8988T (cell line): ENCODE results near the gene IRAK1BP1.
"Not testable (repeated sequence)": the region's sequence is repeated elsewhere in the genome, so short reads cannot be mapped to it uniquely, and the experiment has no call there.

ENCODE experiments used
- DNase-seq: peaks from one replicate; pipeline ENCODE4 v3.0.0; 2011

IRAK1BP1 gene

GRCh38 chr6:78896227-78896626 is 28.9 kb downstream of the IRAK1BP1 start:
- no peak for DNase-seq

- DNase-seq = no peak
These were observed 41.3 kb downstream of the IRAK1BP1 start for GRCh38 chr6:78908621-78909020.

DNA sequence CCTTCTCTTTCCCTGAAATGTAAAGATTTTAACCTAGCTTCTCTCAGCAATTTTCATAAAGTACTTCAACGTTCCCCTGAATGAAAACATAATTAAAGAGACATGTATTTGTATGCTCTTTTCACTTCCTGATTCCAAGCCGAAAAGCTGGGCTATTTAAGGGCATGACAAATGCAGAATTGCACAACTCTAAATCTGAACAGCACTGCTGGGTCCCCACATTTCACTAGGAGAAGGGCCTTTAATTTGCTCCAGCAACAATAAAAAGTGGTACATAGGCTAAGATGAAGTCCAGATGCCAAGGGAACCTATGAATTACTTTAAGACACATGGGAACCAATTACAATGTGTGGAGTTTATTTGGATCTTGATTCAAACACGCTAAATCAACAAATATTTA is 42.0 kb downstream of the IRAK1BP1 start:
- DNase-seq = no peak

DNA sequence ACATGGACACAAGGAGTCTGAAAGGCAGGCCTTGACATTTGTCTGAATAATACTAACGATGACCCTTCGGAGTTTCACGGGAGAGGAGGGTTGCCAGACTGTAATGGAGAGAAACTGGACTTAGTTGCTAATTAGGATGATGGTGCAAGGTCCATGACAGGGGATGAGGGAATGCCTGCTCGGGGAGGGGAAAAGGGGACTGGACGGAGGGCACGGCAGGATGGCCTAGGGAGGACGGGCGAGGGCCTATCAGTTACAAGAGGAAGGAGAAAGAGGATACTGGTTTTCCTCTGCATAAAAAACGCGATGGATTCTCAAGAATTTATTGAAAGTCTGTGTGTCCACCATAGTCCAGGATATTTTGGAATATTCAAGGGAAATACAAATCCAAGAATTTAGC is 42.7 kb downstream of the IRAK1BP1 start:
- no peak for DNase-seq

DNA sequence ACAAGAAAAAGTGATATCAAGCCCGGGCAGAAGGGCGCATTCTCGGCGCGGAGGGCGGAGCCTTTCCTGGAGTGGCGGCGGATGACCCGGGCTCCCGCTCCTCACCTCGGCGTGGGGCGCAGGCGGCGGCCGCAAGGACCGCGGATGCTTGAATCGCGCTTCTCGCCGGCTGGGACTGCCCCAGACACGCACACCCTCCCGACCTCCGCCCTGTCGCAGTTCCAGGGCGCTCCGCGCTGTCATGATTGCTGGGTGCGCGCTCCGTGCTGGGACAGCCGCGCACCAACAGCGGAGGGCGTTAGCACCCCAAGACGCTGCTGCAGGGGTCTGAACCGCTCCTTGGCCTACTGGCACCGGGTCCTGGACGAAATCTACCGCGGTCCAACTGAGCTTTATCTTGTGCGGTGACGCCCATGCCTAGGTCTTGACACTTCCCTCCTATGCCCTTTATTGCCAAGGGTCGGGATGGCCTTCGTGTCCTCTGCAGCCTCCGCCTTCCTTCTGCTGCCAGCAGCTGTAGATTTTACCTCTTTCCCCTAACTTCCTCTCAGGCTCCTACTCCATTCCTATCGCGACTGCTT is 43.3 kb downstream of the IRAK1BP1 start:
- DNase-seq = no peak

- DNase-seq = no peak
These were observed 44.0 kb downstream of the IRAK1BP1 start for GRCh38 chr6:78911218-78911940.

DNA sequence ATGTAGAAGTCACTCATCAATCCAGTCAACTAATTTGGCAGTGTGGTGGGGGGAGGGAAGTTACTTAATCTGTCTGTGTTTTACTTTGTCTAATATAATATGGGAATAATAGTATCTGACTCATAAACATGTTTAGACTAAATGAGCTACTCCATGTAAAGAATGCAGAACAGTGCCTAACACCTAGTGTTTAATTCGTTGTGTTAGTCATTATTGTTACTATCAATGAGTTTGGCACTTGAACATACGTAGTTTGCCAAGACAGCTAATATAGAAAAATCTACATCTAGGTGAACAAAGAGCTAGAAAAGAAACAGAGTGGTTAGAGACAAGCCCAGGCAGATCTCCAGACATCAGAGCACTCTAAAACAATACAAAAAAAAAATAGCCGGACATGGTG is 49.1 kb downstream of the IRAK1BP1 start:
- no peak for DNase-seq

DNA sequence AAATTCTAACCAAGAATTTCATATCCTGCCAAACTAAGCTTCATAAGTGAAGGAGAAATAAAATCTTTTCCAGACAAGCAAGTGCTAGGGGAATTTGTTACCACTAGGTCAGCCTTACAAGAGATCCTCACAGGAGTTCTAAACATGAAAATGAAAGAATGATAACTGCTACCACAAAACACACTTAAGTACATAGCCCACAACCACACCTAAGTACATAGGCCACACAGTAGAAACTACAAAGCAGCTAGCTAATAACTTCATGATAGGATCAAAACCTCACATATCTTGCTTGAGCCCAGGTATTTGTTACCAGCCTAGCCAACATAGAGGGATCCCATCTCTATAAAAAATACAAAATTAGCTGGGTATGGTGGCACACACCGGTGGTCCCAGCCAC is 50.4 kb downstream of the IRAK1BP1 start:
- no peak for DNase-seq

DNA sequence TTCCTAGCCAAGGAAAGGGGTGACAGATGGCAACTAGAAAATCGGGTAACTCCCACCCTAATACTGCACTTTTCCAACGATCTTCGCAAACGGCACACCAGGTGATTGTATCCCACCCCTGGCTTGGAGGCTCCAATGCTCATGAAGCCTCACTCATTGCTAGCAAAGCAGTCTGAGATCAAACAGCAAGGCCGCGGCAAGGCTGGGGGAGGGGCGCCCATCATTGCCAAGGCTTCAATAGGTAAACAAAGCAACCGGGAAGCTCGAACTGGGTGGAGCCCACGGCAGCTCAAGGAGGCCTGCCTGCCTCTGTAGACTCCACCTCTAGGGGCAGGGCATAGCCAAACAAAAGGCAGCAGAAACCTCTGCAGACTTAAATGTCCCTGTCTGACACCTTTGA is 53.8 kb downstream of the IRAK1BP1 start:
- DNase-seq = not testable (repeated sequence)

- no peak for DNase-seq
These were observed 58.0 kb downstream of the IRAK1BP1 start for GRCh38 chr6:78925317-78925716.

DNA sequence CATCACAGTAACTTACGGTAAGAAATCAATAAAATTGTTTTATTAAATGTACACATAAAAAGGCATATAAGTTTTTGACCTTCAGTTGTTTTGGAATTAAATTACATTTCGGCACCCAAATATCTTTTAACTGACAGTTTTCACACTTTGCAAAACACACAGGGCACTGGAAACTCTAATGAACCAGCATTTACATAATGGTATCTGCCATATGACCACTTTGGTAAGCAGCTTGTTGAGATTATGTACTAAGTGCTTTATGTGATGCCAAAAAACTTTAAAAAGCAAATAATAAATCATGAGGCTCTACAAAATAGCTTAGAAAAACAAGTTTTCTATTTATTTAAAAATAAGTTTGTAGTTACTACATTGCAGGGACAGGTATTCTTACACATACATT is 68.2 kb downstream of the IRAK1BP1 start:
- DNase-seq = no peak

DNA sequence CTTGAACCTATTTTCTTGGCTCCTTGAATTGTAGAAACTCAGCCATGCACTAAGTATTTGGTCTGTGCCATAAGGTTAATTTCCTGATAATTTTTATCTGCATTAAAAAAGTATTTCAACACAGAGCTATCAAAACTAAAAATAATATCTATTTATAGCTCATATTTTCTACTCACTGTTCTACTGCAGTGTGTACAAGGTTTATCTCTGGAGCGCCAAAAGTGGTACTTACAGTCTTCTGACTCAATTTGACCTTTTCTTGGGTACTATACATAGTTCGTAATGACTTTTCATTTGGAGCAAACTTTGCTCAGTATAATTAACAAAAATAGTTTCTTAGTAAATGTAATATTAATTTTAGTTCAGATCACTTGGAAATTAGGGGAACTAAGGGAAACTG is 69.2 kb downstream of the IRAK1BP1 start:
- DNase-seq = no peak

- DNase-seq = no peak
These were observed 75.1 kb downstream of the IRAK1BP1 start for GRCh38 chr6:78942446-78942845.

- no peak for DNase-seq
These were observed 80.2 kb downstream of the IRAK1BP1 start for GRCh38 chr6:78947529-78947928.

DNA sequence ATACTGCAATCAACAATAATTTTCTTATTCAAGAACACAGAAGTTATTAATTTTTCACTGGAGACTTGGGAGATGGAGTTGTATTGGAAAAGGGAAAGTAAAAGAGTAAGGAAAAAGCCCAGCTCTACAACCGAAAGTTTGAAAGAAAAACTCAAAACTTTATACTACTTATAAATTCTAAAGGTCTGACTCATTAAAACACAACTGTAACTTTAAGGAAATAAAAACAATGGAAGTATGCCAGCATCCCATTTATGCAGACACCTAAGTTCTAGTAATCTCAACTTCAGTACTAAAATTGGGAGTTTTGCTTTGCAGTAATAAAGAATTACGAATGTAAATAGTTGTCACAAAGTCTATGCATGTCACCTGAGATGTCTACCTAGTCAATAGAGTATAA is 80.6 kb downstream of the IRAK1BP1 start:
- no peak for DNase-seq

DNA sequence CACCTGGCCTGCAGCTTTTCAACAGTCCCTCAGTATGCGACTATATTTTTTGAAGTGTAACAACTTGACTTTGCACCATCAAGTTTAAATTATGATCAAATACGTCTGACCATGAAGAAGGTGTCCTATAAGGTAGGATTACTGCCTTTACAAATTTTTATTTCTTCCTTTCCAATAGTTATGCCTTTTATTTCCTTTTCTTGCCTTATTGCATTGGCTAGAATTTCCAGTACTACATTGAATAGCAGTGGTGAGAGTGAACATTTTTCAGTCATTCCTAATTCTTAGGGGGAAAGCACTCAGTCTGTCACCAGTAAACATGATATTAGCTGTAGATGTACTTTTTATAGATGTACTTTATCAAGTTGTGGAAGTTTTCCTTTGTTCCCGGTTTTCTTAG is 81.4 kb downstream of the IRAK1BP1 start:
- no peak for DNase-seq

DNA sequence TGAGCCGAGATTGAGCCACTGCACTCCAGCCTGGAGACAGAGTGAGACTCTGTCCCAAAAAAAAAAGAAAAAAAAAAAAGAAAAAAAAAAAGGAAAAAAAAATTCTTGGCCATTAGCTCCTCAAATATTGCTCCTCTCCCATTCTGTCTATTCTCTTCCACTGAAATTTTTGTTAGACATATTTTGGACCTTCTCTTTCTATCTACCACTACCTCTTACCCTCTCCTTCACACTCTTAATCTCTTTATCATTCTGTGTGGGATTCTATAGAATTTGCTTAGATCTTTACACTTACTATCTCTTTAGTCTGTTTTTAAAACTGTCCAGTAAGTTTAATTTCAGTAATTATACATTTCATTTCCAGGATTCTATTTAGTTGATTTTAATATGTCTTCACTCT is 85.0 kb downstream of the IRAK1BP1 start:
- no peak for DNase-seq
